Measurements from ENCODE around the gene VARS2.

DNA sequence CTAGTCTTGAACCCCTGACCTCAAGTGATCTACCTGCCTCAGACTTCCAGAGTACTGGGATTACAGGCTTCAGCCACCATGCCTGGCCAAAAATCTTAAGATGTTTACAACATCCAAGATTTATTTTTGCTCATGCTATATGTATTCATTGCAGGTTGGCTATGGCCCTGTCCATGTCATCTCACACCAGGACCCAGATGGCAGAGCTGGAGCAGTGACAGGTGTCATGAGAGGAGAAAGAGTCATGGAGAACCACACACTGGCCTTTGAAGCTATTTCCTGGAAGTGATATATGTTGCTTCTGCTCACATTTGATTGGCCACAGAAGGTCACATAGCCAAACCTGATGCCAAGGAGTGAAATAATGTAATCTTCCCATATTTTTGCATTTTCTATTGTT, 43.5 kb upstream of the VARS2 start:
- TF ChIP-seq, protein P1, sequence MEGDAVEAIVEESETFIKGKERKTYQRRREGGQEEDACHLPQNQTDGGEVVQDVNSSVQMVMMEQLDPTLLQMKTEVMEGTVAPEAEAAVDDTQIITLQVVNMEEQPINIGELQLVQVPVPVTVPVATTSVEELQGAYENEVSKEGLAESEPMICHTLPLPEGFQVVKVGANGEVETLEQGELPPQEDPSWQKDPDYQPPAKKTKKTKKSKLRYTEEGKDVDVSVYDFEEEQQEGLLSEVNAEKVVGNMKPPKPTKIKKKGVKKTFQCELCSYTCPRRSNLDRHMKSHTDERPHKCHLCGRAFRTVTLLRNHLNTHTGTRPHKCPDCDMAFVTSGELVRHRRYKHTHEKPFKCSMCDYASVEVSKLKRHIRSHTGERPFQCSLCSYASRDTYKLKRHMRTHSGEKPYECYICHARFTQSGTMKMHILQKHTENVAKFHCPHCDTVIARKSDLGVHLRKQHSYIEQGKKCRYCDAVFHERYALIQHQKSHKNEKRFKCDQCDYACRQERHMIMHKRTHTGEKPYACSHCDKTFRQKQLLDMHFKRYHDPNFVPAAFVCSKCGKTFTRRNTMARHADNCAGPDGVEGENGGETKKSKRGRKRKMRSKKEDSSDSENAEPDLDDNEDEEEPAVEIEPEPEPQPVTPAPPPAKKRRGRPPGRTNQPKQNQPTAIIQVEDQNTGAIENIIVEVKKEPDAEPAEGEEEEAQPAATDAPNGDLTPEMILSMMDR (IDR thresholded peaks at IDR 0.05; ENCODE audit: low read depth, low read length), result no peak
- TF ChIP-seq EZH2phosphoT487 (IDR thresholded peaks at IDR 0.05; ENCODE audit: low read depth), result no peak
